Measurements from ENCODE around the gene CCKAR.
A peak's percentile ranks its signal among the peaks of the same experiment; 100 is the strongest.

CCKAR gene

GRCh38 chr4:26459054-26459755 is 31.1 kb downstream of the CCKAR start:
- DNase-seq (ENCODE audit: low spot score), result peak; percentile 4

GRCh38 chr4:26458157-26458561 is 32.1 kb downstream of the CCKAR start:
- no peak for DNase-seq (ENCODE audit: low spot score)

GRCh38 chr4:26457412-26457811 is 32.9 kb downstream of the CCKAR start:
- DNase-seq (ENCODE audit: low spot score), result no peak

GRCh38 chr4:26455571-26455970 is 34.7 kb downstream of the CCKAR start:
- DNase-seq (ENCODE audit: low spot score), result no peak

- no peak for DNase-seq (ENCODE audit: low spot score)
These were observed 35.3 kb downstream of the CCKAR start for GRCh38 chr4:26454961-26455360.

- DNase-seq (ENCODE audit: low spot score), result no peak
These were observed 37.4 kb downstream of the CCKAR start for GRCh38 chr4:26452565-26453531.

- DNase-seq (ENCODE audit: low spot score), result no peak
These were observed 38.7 kb downstream of the CCKAR start for GRCh38 chr4:26451597-26451996.

GRCh38 chr4:26450418-26450817 is 39.9 kb downstream of the CCKAR start:
- DNase-seq (ENCODE audit: low spot score), result no peak

GRCh38 chr4:26447378-26447777 is 42.9 kb downstream of the CCKAR start:
- DNase-seq (ENCODE audit: low spot score), result no peak

- no peak for DNase-seq (ENCODE audit: low spot score)
These were observed 48.5 kb downstream of the CCKAR start for GRCh38 chr4:26441771-26442170.

GRCh38 chr4:26441102-26441501 is 49.2 kb downstream of the CCKAR start:
- DNase-seq (ENCODE audit: low spot score), result no peak

GRCh38 chr4:26434030-26434639 is 56.1 kb downstream of the CCKAR start:
- no peak for DNase-seq (ENCODE audit: low spot score)

- no peak for DNase-seq (ENCODE audit: low spot score)
These were observed 56.7 kb downstream of the CCKAR start for GRCh38 chr4:26433556-26433955.

- DNase-seq (ENCODE audit: low spot score), result no peak
These were observed 57.9 kb downstream of the CCKAR start for GRCh38 chr4:26432419-26432818.

- DNase-seq (ENCODE audit: low spot score), result no peak
These were observed 58.7 kb downstream of the CCKAR start for GRCh38 chr4:26431461-26432180.
